ENCODE measurements around the gene PRKG1.

Gene PRKG1

GRCh38 chr10:51224671-51225161, 150.4 kb downstream of the PRKG1 start:
- TF ChIP-seq FOXP2 (optimal IDR thresholded peaks at IDR 0.05; ENCODE audit: borderline replicate concordance, extremely low read depth, extremely low read length, insufficient read depth) (no peak), SIN3A (IDR thresholded peaks at IDR 0.05; ENCODE audit: borderline replicate concordance, insufficient read depth, low read length) (no peak), REST (IDR thresholded peaks at IDR 0.05; ENCODE audit: insufficient read depth in 1 of 2, low read depth in 2 of 2, low read length in 2 of 2) (no peak), TAF1 (IDR thresholded peaks at IDR 0.05; ENCODE audit: borderline replicate concordance, insufficient read depth, low read length) (no peak), POLR2AphosphoS5 (IDR thresholded peaks at IDR 0.05; ENCODE audit: low read depth, low read length) (no peak)

GRCh38 chr10:51227897-51228713, 153.8 kb downstream of the PRKG1 start:
- TF ChIP-seq REST (IDR thresholded peaks at IDR 0.05; ENCODE audit: insufficient read depth in 1 of 2, low read depth in 2 of 2, low read length in 2 of 2): no peak
- TF ChIP-seq POLR2AphosphoS5 (IDR thresholded peaks at IDR 0.05; ENCODE audit: low read depth, low read length): no peak
- no peak for TF ChIP-seq SIN3A (IDR thresholded peaks at IDR 0.05; ENCODE audit: borderline replicate concordance, insufficient read depth, low read length)
- TF ChIP-seq TAF1 (IDR thresholded peaks at IDR 0.05; ENCODE audit: borderline replicate concordance, insufficient read depth, low read length): no peak
- TF ChIP-seq FOXP2 (optimal IDR thresholded peaks at IDR 0.05; ENCODE audit: borderline replicate concordance, extremely low read depth, extremely low read length, insufficient read depth): no peak

- no peak for TF ChIP-seq SIN3A (IDR thresholded peaks at IDR 0.05; ENCODE audit: borderline replicate concordance, insufficient read depth, low read length)
- TF ChIP-seq TAF1 (IDR thresholded peaks at IDR 0.05; ENCODE audit: borderline replicate concordance, insufficient read depth, low read length): no peak
- TF ChIP-seq POLR2AphosphoS5 (IDR thresholded peaks at IDR 0.05; ENCODE audit: low read depth, low read length): no peak
- no peak for TF ChIP-seq REST (IDR thresholded peaks at IDR 0.05; ENCODE audit: insufficient read depth in 1 of 2, low read depth in 2 of 2, low read length in 2 of 2)
- no peak for TF ChIP-seq FOXP2 (optimal IDR thresholded peaks at IDR 0.05; ENCODE audit: borderline replicate concordance, extremely low read depth, extremely low read length, insufficient read depth)
Observed at GRCh38 chr10:51228714-51229100, 154.4 kb downstream of the PRKG1 start.

GRCh38 chr10:51230887-51231585, 156.7 kb downstream of the PRKG1 start:
- TF ChIP-seq FOXP2 (optimal IDR thresholded peaks at IDR 0.05; ENCODE audit: borderline replicate concordance, extremely low read depth, extremely low read length, insufficient read depth) (no peak), REST (IDR thresholded peaks at IDR 0.05; ENCODE audit: insufficient read depth in 1 of 2, low read depth in 2 of 2, low read length in 2 of 2) (no peak), POLR2AphosphoS5 (IDR thresholded peaks at IDR 0.05; ENCODE audit: low read depth, low read length) (no peak), TAF1 (IDR thresholded peaks at IDR 0.05; ENCODE audit: borderline replicate concordance, insufficient read depth, low read length) (no peak), SIN3A (IDR thresholded peaks at IDR 0.05; ENCODE audit: borderline replicate concordance, insufficient read depth, low read length) (no peak)
